Stimulated activated CD8-positive, alpha-beta memory T cell treated with anti-CD3 and anti-CD28 coated beads, Interleukin-2, amount 100 ng/mL, for 1 hour (primary cell): ENCODE results near the gene SETBP1.

ENCODE experiments used
- DNase-seq, 2 donors: peaks; one replicate each; pipeline ENCODE4 v3.0.0-alpha.2; 2020; ENCODE audit warnings: low read depth in 2 of 2

The SETBP1 gene

DNA sequence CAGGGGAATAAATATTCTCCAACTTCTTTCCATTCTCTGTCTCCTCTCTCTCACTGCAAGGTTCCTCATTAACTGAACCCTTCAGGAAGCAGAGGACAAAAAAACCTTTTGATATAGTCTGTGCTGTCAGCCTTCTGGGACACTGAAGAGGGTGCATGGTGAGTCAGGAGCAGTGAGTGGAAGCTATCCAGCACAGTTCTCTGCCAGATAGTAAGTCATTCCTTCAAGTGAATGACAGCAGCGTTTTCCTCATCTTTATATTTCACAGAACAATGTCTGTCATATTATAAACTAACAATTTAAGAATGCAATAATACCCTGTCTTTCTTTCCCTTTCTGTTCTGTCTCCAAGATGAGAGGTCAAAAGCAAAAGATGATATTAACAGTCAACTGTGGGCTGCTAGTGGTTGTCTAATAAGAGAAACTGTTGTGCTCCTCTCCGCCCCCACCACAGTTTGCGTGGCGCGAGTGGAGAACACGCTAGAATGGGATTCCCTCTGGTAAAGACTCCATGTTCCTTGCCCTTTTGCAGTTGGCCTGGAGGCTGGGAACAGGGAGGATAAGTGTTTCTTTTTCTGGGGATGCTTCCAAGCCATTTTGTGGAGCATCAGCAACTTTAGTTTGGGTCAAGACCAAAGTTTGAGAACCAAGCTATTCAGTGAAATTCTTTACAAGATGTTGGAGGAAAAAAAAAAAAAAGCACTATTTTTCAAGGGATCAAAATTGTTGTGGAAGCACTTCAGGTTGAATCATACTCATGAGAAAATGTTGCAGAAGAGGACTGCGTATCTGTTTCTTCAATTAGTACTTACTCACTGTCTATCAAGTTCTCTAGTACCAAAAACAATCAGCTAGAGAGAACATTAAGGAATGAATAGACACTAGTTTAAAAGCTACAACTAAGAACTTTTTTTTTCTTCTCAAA, 430.2 kb downstream of the SETBP1 start:
- DNase-seq: no peak

DNA sequence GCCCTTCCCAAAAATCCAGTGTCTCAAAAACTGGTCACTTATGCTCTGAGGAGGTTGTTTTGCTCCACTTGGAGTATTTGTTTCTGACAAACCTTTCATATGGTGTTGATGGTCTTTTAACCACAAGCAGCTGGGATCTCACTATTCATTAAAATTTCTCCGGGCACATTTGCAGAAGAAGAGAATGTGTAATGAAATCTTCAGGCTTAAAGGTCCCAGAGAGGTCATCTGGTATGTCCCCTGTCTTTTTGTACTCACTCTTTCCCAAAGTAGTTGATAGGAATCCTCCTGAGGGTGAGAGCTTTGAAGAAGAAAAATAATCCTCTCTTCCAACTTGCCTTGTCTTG, 430.8 kb downstream of the SETBP1 start:
- DNase-seq: no peak

DNA sequence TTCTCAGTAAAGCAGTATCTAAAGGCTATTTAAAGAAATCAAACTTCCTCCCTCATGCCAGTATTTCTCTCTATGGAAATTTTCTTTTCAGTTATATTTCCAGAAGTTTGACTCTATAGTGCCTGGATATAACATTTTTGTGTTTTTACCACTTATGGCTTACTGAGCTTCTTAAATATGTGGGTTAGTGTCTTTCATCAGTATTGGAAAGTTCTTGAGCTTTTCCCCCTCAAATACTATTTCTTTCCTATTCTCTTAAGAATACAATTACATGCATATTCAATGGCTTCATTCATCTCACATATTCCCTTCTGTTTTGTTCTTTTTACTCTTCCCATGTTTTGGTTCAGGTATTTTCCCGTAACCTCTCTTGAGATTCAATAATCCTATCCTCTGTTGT, 432.0 kb downstream of the SETBP1 start:
- DNase-seq: no peak

DNA sequence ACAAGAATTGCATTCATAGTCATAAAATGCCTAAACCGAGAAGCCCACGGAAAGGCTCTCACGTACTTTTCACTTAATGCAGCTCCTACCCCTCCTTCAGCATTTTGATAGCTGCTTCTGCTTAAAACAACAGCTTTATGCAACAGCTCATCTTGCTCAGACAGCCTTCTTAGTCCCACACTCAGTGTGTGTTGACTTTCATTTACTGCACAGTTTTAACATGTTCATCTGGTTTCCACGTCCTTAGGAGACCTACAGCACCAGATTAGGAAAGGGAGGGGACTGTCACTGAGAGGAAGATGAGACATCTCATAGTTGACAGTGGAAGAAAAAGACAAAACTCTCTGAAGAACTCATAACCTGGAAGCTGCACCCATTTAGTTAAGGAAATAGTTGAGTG, 435.4 kb downstream of the SETBP1 start:
- no peak for DNase-seq
